Muscle layer of colon (tissue), 2 donors: ENCODE results near the gene AMMECR1L.
"Not testable (repeated sequence)": the region's sequence is repeated elsewhere in the genome, so short reads cannot be mapped to it uniquely, and the experiment has no call there.

Experiments used
- H3K27ac ChIP-seq: one replicate; pipeline ENCODE4 v1.7.0; 2013; ENCODE audit warnings: low read depth, mild to moderate bottlenecking, low read length, moderate library complexity
- H3K27me3 ChIP-seq, 2 donors: one replicate each; pipeline ENCODE4 v1.7.0; 2013; ENCODE audit warnings: low read length in 2 of 2, mild to moderate bottlenecking in 2 of 2; ENCODE audit not compliant: insufficient read depth in 2 of 2, control insufficient read depth in 1 of 2
- H3K36me3 ChIP-seq: one replicate; pipeline ENCODE4 v1.7.0; 2013; ENCODE audit warnings: mild to moderate bottlenecking, low read length; ENCODE audit not compliant: insufficient read depth
- H3K4me1 ChIP-seq: one replicate; pipeline ENCODE4 v1.7.0; 2013; ENCODE audit warnings: mild to moderate bottlenecking, low read length; ENCODE audit not compliant: insufficient read depth
- H3K4me3 ChIP-seq, 2 donors: one replicate each; pipeline ENCODE4 v1.7.0; 2013; ENCODE audit warnings: low read length in 2 of 2, low read depth in 1 of 2, mild to moderate bottlenecking in 1 of 2, moderate library complexity in 1 of 2
- H3K9ac ChIP-seq: one replicate; pipeline ENCODE4 v1.7.0; 2013; ENCODE audit warnings: low read length
- H3K9me3 ChIP-seq: one replicate; pipeline ENCODE4 v1.7.0; 2013; ENCODE audit warnings: mild to moderate bottlenecking, low read length
- donor health status: abdominal sarcoma.
- donor health status: Adenocarcinoma of cecum.

The AMMECR1L gene

GRCh38 chr2:127884861-127885740 is 655 bp downstream of the AMMECR1L start:
- not testable (repeated sequence) for H3K27me3 ChIP-seq, H3K9me3 ChIP-seq
- peaks cover 31% of the 10 kb centered on the region for H3K4me1 ChIP-seq
- peak overlapping the region; percentile 83 for H3K9ac ChIP-seq
- H3K36me3 ChIP-seq, result peaks cover 23% of the 10 kb centered on the region
- H3K27ac ChIP-seq, result peak overlapping the region; percentile 70
- H3K4me3 ChIP-seq, result peak overlapping the region; percentile 26 to 46

DNA sequence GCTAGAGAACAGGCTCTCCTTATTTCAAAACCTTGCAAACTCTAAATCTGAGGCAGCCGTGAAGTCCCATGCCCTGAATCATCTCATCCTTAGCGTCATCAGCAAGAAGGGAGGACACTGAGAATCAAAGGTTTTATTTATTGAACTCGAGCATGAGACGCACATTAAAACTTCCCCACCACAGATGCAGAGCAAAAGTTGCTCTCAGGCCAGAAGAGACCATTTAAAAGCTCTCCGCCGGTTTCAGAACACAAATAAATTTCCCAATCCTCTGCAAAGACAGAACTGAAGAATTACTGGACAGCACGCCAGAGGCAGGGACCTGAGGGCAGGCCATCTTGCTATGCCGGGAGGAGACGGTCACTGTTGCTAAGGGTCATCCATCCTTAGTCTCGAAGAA is 1.3 kb downstream of the AMMECR1L start:
- H3K27ac ChIP-seq, result peak overlapping the region; percentile 70
- H3K4me1 ChIP-seq, result peaks cover 32% of the 10 kb centered on the region
- peak overlapping the region; percentile 83 for H3K9ac ChIP-seq
- peaks cover 23% of the 10 kb centered on the region for H3K36me3 ChIP-seq
- H3K4me3 ChIP-seq, result peak overlapping the region; percentile 26 to 46
- H3K27me3 ChIP-seq, result no peaks in the 10 kb centered on the region
- H3K9me3 ChIP-seq, result no peaks in the 10 kb centered on the region

DNA sequence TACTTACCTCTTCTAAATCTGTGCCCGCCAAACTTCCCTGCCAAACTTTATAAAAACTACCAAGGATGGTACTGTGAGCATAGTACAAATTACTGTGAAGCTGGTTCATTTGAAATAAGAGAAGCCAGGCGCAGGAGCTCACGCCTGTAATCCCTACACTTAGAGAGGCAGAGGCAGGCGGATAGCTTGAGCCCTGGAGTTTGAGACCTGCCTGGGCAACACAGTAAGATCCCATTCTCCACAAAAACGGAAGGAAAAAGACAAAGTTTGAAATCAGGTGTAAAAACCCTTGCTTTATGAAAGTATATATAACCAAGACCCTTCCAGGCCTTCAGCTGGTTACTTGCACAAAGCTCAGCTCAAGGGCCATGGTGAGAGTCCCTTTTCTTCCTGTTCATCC is 5.9 kb downstream of the AMMECR1L start:
- Histone ChIP-seq H3K9ac (no peak overlapping the region), H3K36me3 (peaks cover 23% of the 10 kb centered on the region), H3K4me1 (peaks cover 18% of the 10 kb centered on the region)

GRCh38 chr2:127877626-127878025 is 8.1 kb downstream of the AMMECR1L start:
- H3K27me3 ChIP-seq, result no peaks in the 10 kb centered on the region
- H3K4me3 ChIP-seq, result no peak overlapping the region
- H3K27ac ChIP-seq, result no peak overlapping the region
- peaks cover 26% of the 10 kb centered on the region for H3K36me3 ChIP-seq
- no peaks in the 10 kb centered on the region for H3K9me3 ChIP-seq
- H3K4me1 ChIP-seq, result peaks cover 7% of the 10 kb centered on the region
- H3K9ac ChIP-seq, result no peak overlapping the region

More for the DNA sequence above, 5.9 kb downstream of the AMMECR1L start:
- Histone ChIP-seq H3K9me3 (no peaks in the 10 kb centered on the region), H3K27me3 (no peaks in the 10 kb centered on the region), H3K4me3 (no peak overlapping the region), H3K27ac (no peak overlapping the region)

DNA sequence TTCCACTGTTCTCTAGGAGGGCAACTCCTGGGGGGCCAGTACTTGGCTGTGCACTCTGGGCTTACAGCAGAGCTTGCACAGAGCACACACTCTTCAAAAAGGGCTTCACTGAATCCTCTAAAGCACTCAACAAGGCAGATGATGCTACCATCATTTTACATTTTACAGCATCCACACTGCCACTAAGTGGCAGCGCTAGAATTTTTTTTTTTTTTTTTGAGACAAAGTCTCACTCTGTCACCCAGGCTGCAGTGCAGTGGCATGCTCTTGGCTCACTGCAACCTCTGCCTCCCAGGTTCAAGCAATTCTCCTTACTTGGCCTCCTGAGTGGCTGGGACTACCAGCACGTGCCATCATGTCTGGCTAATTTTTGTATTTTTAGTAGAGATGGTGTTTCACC is 8.6 kb downstream of the AMMECR1L start:
- peaks cover 26% of the 10 kb centered on the region for H3K36me3 ChIP-seq

DNA sequence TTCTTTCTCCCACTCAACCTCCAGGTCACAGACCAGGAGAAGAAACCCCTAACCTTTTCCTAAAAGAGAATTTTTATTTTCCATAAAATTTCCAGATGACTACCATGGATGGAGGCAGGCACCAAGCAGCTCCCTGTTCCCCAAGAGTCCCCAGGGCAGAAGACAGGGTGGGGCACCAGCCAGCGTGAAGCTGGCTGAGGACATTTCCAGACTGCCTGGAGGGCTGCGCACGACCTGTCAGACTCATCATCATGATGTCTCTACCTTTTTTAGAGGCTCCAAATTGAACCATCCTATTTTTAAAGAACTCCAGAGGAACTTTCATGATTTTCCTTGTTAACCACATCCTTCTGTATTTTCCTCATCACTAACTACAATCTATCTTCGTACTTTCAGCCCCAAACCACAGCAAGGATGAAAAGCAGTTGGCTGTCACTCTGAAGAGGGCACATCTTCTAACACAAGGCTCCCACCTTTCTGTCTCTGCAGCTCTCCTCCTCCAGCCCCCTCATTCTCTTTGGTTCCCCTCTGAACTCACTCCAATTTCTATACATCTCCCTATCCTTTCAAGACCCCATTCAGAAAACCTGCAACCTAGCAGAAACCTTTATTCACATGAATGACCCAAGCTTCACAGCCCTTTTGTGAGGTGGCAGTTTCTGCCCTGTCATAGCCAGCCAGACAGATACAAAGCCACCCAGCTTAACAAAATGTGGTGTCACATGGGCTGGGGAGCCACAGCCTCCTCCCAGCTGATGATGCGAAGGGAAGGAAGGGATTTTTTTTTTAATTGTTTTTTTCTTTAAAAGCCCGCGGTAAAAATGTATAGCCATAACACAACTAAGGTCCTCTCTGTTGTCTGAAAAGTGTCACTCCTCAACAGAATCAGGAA is 11.1 kb downstream of the AMMECR1L start:
- Histone ChIP-seq H3K27ac (no peak overlapping the region), H3K9me3 (no peaks in the 10 kb centered on the region), H3K4me3 (no peak overlapping the region), H3K4me1 (no peaks in the 10 kb centered on the region), H3K36me3 (peaks cover 29% of the 10 kb centered on the region), H3K9ac (no peak overlapping the region), H3K27me3 (no peaks in the 10 kb centered on the region)

More for the DNA sequence above, 8.6 kb downstream of the AMMECR1L start:
- H3K27ac ChIP-seq, result no peak overlapping the region
- no peaks in the 10 kb centered on the region for H3K9me3 ChIP-seq
- no peaks in the 10 kb centered on the region for H3K27me3 ChIP-seq
- no peak overlapping the region for H3K4me3 ChIP-seq
- no peak overlapping the region for H3K9ac ChIP-seq
- peaks cover 7% of the 10 kb centered on the region for H3K4me1 ChIP-seq

DNA sequence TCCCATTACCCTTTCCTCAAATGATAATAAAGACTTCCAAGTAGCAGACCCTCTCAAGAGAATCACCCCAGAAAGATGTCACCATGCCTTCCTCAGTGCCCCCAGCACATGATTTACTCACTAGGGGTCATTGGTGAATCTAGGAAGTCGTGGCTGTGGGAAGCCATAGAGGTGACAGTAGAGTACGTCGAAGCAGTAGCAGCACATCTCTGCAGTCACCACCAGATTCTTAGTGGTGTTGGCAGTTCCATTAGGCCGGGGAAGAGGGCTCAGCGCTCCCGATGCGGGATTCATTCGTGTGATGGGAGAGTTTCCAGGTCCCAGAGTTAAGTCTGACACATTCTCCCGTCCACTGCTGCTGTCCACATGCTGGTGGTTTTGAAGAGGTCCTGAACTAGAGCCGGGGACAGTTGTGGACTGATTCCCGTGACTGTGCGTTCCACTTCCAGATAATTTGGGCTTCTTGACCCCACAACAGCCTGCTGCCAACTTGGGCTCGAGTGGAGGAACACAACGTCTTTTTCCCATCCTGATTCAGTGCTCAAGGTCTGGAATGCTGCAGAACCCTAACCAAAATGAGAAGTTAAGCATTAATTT is 12.0 kb downstream of the AMMECR1L start:
- H3K4me1 ChIP-seq, result no peaks in the 10 kb centered on the region
- H3K27me3 ChIP-seq, result no peaks in the 10 kb centered on the region
- no peak overlapping the region for H3K4me3 ChIP-seq
- no peak overlapping the region for H3K27ac ChIP-seq
- no peaks in the 10 kb centered on the region for H3K9me3 ChIP-seq
- H3K9ac ChIP-seq, result no peak overlapping the region
- H3K36me3 ChIP-seq, result peaks cover 37% of the 10 kb centered on the region

DNA sequence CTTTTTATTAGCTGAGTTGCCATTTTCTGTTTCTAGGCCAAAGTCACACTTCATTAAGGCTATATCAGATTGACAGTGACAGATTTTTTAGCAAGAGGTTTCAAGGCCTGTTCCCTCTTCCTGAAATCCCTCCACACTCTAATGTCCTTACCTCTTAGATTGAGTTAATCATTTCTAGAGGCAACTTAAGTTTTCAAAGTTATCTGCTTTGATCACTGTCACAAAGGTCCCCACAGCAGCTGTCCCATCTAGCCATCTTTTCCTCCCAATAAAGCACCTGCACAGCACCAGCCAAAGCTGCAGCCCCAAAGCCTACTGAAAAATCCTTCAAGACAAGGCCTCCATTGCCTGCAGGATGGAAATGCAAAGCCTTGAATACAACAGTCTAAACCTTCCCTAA is 13.4 kb downstream of the AMMECR1L start:
- H3K9ac ChIP-seq, result no peak overlapping the region
- H3K9me3 ChIP-seq, result no peaks in the 10 kb centered on the region
- H3K4me3 ChIP-seq, result no peak overlapping the region
- H3K4me1 ChIP-seq, result no peaks in the 10 kb centered on the region
- peaks cover 43% of the 10 kb centered on the region for H3K36me3 ChIP-seq
- H3K27me3 ChIP-seq, result no peaks in the 10 kb centered on the region
- no peak overlapping the region for H3K27ac ChIP-seq

DNA sequence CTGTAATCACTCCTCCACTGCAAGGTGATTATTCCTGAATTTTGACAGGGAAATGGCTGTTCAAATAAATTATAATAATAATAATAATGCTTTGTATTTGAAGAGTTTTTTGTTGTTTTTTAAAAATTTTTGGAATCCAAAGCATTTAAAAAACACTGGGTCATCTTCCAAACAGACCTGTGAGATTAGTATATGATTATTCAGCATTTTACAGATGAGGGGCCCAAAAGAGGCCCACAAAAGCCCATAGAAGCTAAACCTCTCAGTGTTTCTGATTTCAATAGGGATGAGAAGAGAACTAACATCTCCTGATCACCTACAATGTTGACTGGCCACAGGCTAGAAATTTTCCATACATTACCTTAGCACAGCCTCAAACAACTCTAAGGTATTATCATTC is 19.8 kb downstream of the AMMECR1L start:
- Histone ChIP-seq H3K36me3 (peaks cover 66% of the 10 kb centered on the region), H3K9ac (no peak overlapping the region), H3K4me1 (no peaks in the 10 kb centered on the region), H3K4me3 (no peak overlapping the region), H3K27me3 (no peaks in the 10 kb centered on the region), H3K9me3 (no peaks in the 10 kb centered on the region), H3K27ac (no peak overlapping the region)

GRCh38 chr2:127864877-127865276 is 20.9 kb downstream of the AMMECR1L start:
- Histone ChIP-seq H3K9ac (no peak overlapping the region), H3K27me3 (no peaks in the 10 kb centered on the region), H3K27ac (no peak overlapping the region), H3K4me3 (no peak overlapping the region), H3K4me1 (no peaks in the 10 kb centered on the region), H3K9me3 (no peaks in the 10 kb centered on the region), H3K36me3 (peaks cover 59% of the 10 kb centered on the region)

GRCh38 chr2:127862228-127862627 is 23.5 kb downstream of the AMMECR1L start:
- Histone ChIP-seq H3K4me3 (no peak overlapping the region), H3K9me3 (no peaks in the 10 kb centered on the region), H3K9ac (no peak overlapping the region), H3K36me3 (peaks cover 42% of the 10 kb centered on the region), H3K27ac (no peak overlapping the region), H3K27me3 (no peaks in the 10 kb centered on the region), H3K4me1 (peaks cover 1% of the 10 kb centered on the region)
